GM21447 (cell line): ENCODE results near the gene RAPGEF4.

ENCODE experiments used
- ATAC-seq: cut with Tn5 transposase; IDR thresholded peaks from one replicate; pipeline ENCODE4 v1.9.1; 2021; ENCODE audit not compliant: unreplicated experiment

RAPGEF4 gene

DNA sequence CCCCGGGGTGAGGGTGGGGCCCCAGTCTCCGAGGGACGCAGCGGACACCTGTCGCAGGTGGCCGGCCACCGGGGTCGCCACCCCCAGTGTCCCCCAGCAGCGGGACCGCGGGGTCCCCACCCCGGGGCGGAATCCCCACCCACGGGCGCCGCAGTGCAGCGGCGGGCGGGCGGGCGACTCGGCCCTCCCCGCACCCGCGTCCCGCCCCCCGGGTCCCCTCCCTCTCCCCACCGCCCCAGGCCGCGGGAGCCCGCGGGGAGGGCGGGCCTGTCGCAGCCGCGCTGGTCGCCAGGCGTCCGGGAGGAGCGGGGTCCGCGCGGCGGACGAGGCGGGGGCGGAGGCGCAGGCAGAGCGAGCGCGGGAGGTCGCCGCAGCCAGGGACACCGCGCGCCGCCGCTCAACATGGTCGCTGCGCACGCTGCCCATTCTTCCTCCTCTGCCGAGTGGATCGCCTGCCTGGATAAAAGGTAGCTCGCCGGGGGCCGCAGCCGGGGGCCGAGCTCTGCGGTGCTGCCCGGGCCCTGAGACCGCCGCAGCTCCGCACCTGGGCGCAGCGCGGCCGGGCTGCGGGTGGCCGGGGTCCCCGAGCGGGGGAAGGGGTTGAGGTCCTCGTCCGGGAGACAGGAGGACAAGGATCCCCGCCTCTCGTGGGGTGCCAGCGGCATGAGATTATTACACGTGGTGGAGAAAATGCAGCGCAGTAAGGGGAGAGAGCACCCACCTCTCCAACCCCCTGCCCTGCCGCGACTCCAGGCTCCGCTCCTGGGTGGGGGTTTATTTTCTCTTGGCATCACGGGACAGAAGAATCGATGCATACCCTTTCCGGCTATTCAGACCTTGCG lies at the start of gene RAPGEF4:
Gene RAPGEF4, plus strand, starts transcription at position 264 of the 842 bp plus-strand sequence. Its CDS starts 139 bp downstream, at position 403.
- ATAC-seq, result no peak

DNA sequence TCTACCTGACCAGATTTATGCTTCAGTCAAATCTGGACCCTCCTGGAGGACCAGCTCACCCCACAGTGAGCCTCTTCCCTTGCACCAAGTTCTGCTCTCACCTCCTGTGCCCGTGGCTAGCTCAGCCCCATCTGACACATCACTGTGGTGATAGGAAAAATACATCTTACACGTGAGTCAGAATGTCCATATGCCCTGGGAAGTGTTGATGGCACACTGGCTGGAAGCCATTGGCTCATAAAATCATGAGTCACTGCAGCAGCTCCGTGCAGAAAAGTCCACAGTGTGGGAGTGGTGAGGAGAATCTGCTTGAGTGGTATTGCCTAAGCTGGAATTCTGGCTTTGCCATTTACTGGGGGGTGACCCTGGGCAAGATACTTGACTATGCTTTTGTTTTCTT lies 42.6 kb upstream of the RAPGEF4 start:
- no peak for ATAC-seq

DNA sequence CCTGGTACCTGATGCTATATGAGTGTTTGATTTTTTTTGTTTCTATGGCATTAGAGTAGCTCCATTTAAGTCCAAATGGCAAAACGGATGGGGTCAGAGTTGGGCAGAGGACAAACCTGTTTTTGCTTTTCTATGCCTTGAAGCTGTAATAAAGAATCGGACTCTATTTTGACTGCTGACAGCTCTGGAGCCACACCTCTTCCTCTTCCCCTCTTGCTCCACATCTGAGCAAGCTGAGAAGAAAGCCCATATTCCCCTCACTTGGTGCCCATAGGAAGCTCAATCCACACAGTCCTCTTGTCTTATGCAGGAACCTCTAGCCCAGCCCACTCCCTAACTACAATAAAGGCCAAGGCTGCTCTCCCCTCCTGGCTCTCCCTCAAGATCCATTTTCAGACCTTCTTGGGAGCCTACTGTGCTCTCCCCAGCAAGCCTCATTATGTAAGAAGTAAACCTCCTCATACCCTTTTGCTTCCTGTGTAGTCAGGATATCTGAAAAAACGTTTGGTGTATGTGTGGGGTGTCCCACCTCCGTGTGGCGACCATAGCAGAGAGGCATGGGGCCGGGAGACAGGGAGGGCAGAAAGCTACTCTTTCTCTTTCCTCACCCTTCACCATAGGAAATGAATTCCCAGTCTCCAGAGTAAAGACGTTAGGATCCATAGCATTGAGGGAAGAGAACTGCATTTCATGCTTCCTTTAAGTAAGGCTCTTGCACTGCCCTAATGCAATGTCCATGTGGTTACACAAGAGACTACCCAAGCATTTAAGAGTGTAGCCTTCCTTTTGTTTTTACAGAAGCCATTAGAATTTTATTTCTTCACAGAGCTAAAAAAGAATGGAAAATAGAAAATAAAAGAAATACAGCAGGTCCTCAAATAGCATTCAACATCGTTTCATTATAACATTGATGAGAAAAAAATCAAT lies 41.9 kb upstream of the RAPGEF4 start:
- ATAC-seq, result no peak

DNA sequence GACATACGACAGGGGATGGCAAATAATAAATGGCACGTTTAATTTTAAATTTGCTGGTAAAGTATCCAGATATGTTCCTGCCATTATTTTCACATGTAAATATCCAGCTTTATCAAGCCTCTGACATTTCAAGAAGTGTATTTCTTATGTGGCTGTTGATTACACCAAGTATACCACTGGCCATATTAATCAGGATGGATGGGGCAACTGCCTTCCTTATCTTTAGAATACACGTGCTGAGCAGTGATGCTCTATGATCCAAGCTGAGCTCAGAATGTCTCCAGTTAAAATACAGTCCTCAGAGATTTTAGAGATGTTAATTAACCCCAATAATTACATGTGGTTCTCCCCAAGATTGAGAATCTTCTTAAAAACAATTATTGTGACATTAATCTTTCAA lies 38.3 kb upstream of the RAPGEF4 start:
- no peak for ATAC-seq

DNA sequence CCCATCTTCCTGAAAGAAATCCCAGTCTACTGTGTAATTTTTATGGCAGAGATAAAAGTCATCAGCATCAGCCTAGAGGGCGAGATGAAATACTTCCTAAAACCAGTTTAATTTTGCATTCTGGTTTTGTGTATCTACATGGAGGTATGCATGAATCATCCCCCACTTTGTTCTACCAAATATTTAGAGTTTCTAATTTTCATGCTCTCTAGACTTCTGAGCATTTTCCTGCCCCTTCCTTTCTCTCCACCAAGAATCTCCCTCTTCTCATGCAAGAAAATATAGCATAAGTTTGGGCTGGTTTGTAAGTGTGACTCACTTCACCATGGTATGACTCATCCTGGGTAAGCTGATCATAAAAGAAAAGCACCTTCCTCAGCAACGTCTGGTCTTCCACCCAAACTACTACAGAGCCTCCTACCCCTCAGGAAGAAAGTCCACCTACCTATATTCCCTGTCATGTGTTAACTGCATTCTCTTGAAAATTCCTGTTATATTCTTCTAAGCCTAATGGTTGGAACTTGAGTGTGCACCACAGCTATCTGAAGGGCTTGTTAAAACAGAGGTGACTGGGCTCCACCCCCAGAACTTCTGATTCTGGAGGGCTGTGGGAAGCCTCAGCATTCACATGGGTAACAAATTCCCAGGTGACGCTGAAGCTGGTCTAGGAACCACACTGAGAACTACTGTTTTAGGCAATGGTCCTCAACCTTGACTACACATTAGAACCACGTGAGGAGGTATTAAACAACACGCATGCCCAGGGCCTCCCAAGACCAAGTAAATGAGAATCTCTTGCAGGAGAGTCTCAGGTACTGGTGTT lies 37.4 kb upstream of the RAPGEF4 start:
- peak; percentile 92 for ATAC-seq

DNA sequence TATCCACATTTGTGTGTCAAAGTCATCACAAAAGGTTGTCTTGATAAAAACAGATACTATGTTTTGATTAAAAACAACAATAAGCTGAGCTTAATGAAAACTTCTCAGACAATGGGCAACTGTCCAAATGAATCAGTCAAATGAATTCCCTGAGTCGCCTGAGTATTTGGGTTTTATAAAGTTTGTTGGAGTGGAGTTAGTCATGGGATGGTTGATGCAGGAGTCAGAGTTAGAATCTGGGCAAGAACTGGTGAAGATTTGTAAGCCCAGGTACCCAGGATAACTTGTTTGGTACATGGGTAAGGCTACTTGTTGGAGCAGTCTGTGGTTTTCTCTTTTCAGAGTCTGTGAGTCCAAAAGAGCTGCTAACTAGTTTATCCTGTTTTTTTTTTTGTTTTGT lies 34.4 kb upstream of the RAPGEF4 start:
- ATAC-seq, result no peak

DNA sequence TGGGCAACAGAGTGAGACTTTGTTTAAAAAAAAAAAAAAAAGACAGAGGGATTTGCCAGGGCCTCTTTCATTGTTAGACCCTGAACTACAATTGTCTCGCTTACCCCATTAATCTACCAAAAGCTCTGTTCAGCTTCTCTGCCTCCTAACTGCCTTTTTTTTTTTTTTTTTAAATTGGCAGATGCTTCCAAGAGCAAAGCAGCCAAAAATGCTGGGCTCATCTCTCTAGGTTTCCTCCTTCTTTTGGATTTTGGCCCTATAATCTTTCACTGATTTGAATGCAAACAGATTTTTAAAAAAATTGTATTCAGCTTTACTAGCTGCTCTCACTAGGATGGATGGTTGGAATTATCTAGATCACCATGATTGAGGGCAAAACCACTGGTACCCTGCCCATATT lies 33.2 kb upstream of the RAPGEF4 start:
- no peak for ATAC-seq

DNA sequence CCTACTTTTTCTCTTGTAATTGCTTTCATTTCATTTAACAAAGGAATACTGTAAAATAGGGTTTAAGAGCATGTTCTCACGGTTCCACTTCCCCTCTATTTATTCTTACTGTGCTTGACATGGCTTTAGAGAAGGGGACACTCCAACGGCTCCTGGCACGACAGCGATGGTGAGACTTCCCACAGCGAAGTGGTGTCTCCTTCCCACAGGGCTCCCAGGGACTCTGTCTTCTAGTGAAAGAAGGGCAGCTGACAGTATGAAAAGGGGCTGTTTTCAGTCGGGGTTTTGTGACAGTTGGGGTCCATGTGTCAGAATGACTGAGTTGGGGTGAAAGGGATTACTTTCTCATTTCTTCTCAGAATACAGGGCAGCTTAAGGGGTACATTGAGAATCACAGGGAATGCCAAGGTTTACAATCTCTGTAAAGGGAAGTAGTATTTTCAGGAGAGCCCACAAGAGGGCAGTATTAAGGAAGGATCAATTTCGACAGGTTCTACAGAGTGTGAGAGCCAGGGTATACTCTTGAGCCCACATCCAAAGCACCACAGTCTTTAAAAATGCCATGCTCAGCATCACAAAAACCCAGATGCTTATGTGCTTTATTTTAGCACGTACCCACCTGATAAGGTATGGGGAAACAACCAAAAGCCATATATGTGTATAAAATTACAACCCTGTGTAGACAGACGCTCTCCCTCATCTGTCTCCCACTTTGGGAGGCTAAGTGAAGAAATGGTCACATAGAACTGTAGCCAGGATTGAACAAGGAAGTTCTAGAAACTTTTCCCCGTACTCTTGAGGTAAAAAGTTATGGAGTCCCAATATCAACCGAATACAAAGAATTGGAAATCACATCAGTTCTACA lies 31.3 kb upstream of the RAPGEF4 start:
- ATAC-seq, result no peak

DNA sequence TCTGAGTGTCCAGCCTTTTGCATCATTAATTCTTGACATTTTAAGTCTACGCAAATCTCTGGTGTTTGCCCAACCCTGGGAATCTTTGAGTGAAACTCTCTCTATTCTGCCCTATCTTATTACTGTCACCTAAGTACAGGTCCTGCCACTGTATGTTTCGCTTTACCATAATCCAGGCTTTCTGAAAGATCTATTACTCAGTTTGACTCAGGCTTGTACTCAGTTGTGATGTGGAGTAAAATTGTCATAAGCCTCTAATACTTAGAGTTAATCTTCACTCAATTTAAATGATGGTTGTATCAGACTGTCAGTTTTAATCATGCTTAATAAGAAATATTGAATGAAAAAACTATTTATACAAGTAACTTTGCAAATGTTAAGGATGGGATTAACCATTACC lies 30.3 kb upstream of the RAPGEF4 start:
- no peak for ATAC-seq

DNA sequence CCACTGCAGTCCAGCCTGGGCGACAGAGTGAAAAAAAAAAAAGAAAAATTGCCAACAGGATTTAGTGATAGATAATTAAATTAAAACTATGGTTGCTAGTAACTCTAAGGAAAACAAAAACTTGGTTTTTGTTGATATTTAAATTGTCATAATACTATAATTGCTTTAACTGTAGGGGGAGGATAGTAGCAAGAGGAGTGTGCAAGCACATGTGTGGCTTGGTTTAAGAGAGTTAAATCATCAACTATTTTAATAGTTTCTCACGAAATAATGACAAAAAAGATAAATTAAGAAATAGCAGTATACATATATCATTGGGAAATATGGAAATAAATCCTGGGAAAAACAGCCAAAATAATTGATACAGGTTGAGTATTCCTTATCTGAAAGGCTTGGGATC lies 27.4 kb upstream of the RAPGEF4 start:
- ATAC-seq, result no peak

DNA sequence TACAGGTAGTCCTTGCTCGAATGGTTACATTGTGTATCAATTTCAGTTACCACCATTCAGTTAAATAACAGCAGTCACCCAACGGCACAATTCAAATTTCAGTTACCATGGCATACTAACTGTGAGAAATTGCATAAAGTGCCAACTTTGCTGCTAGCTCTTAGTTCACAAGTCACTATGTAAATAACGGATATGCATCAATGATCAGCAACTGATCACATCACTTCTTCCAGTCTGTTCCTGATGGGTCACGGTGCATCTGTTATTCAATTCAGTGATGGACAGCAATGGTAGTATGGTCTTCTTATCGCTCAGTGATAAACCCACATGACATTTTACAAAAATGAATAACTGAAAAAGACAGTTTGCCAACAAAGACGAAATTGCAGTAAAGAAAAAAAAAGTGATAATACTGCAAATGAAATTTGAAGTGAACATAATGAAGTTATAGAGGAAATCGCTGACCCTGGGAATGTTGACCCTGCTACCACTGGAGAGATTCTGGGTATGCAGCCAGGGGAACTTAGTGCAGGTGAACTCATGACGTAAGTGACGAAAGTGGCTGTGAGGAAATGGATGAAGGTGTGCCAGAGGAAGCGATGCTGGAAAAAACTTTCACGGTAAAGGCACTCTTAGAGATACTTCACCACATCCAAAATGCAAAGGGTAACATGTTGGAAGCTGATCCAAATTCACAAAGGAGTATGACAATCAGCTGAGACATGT lies 25.9 kb upstream of the RAPGEF4 start:
- no peak for ATAC-seq

DNA sequence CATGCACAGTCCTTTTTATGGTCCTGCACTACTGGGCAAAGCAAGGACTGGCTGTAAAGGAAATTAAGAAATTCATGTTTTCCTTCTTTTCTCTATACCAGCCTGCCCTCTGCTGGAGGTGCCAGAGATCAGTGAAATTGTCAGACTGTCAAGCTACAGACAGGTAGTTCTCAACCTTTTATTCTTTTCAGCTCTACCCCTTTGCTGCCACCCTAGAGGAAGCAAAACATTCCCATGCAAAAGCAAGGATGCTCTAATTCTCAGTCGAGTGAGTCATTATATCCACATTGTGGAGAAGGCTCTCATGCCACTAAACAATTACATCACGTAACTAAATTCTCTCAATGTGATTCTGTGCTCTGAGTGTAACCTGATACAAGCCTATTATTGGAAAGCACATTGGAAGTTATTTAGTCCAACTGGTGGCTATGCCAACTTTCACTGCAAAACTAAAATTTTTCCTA lies 25.0 kb upstream of the RAPGEF4 start:
- no peak for ATAC-seq

DNA sequence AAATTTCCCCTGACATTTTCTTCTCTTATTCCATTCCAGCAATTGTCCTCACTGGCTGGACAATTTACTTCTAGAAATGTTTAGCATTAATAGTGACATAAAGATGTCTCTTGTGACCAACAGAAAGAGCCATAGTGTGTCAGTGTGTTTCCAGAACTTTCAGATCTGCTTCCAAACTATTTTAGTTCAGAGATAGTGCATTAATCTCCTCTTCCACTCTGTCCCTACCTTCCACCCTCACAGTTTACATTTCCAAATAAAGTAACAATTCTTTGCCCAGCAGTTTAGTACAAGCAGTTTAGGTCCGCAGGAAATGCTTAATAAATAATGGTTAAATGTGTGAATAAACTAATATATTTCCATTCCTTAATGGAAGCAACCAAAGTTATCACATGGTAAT lies 24.5 kb upstream of the RAPGEF4 start:
- no peak for ATAC-seq

DNA sequence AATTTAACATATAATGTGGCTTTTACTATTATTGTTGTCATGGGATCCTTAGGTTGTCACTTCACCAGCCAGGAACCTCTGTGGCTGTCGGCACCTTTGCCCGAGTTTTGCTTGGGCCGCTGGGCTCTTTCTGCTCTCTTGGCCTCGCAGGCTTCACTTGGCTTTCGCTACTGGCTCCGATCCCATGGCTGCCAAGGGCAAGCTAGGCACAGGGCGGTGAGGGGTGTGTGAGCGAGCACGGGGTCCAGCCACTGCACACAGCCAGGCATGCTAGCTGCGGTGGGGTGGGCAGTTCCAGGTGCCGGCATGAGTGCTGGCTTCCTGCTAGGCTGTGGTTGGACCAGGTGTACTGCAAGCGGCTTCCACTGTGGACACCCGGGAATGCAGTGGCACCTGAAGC lies 23.4 kb upstream of the RAPGEF4 start:
- no peak for ATAC-seq

DNA sequence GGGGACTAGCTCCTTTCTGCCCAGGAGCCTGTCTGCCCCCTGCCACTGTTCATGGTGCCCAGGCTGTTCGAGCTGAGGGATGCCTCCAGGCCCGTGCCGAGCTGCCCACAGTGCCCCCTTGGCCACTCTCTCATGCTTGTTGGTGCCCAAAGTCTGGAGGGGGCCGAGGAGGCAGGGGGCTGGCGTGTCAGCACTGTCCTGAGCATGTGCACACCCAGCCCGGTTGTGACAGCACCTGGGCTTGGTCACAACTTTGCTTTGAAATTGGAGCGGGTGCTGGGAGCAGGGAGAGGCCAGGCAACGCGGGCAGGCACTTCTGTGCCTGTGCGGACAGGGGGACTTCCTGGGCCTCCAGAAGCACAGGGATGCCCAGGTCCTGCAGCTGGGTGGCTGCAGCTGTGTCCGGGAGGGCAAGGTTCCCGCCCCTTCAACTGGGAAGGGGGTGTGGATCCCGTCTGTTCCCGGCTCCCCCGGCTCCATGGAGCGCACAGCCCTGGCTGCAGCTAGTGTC lies 22.2 kb upstream of the RAPGEF4 start:
- no peak for ATAC-seq

DNA sequence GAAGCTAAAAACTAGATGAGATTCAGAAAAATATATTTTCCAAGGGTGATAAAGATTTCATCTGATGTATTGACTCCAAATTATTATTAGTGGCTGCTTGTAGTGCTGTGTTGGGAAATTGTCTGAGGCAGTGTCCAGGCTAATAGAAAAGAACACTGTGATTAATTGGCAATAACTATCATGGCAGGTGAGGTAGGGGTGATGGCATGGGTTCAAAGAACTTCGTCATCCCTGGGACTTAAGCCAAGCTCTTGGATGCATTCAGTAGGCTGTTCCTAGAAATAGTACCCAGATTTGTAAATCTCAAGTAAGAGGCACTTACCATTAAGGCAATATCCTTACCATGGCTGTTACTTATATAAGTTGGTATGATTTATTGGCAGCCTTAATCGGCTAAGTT lies 13.2 kb upstream of the RAPGEF4 start:
- no peak for ATAC-seq

DNA sequence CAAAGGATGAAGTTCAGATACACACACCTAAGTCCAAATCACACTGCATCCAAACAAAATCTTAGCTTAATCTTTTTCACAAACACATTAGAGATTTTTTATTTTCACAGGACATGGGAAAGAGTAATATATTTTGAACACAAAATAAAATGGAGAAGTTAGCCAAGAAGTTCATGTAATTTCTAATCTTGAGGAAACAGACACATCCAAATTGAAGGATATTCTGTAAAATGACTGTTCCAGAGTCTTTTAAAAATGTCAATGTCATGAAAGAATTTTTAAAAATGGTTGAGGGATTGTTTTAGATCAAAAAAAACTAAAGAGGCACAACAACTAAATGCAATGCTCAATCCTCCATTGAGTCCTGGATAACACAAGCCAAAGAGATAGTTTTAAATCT lies 12.4 kb upstream of the RAPGEF4 start:
- no peak for ATAC-seq

DNA sequence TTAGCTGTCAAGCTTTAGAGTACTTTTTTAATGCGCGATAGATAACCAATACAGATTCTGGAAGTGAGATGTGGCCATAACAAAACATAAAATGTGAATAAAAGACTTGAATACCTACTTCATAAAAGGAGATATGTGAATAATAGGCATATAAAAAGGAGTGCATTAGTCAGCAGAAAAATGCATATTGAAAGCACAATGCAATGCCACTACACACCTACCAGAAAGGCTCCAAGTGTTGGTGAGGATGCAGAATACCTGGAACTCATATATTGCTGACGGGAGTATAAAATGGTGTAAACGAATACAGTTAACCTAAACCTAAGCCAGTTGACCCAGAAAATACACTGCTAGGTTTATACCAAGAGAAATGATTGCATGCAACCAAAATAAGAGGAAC lies 10.9 kb upstream of the RAPGEF4 start:
- ATAC-seq, result no peak

DNA sequence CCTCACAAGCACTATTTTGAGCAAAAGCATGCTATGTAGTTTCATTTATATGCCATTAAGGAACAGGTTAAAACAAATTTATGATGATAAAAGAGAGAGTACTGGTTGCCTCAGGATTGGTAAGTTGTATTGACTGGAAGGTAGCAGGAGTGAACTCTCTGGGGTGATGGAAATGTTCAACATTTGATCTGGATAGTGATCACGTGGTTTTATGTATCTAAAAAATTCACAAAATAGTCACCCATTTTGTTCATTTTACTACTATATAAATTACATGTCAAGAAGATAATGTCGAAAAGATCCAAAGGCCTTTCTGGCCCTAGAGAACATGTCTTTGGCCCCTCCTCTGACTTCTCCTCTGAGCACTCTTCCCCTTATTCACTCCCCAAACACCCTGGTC lies 10.4 kb upstream of the RAPGEF4 start:
- ATAC-seq, result no peak
